Osteoblast (primary cell): ENCODE data around the gene EIF4A2. TPM values are rescaled to one million over a fixed set of nuclear protein-coding genes. Genes with fewer than 3 reads are reported as not detected.

Experiments
- DNase-seq: peaks from one replicate; pipeline ENCODE4 v3.0.0; 2011; ENCODE audit warnings: low spot score, mixed read lengths; ENCODE audit not compliant: insufficient read length; ENCODE audit errors: missing footprints
- H2AFZ ChIP-seq: 2 replicates; pipeline ENCODE4 v1.6.0; 2011; ENCODE audit warnings: mild to moderate bottlenecking, low read length
- H3K27ac ChIP-seq: 2 replicates; pipeline ENCODE4 v1.5.1; 2011; ENCODE audit warnings: mild to moderate bottlenecking, low read depth, low read length, moderate library complexity
- H3K27me3 ChIP-seq: 2 replicates; pipeline ENCODE4 v1.6.0; 2012; ENCODE audit warnings: mild to moderate bottlenecking, control low read depth, inconsistent platforms, low read length, moderate library complexity; ENCODE audit not compliant: insufficient read depth
- H3K36me3 ChIP-seq: 2 replicates; pipeline ENCODE4 v1.5.1; 2011; ENCODE audit warnings: mild to moderate bottlenecking, low read length, control low read depth, moderate library complexity; ENCODE audit not compliant: insufficient read depth
- H3K4me1 ChIP-seq: 2 replicates; pipeline ENCODE4 v1.5.1; 2011; ENCODE audit warnings: mild to moderate bottlenecking, low read length, control low read depth, moderate library complexity; ENCODE audit not compliant: insufficient read depth
- H3K4me2 ChIP-seq: 2 replicates; pipeline ENCODE4 v1.6.0; 2011; ENCODE audit warnings: mild to moderate bottlenecking, low read length; ENCODE audit not compliant: insufficient read depth
- H3K4me3 ChIP-seq: fragments of 200-600 bp; sonication (generic); 3 replicates; pipeline ENCODE4 v1.5.1; 2012; ENCODE audit warnings: mild to moderate bottlenecking, low read length, inconsistent platforms; ENCODE audit not compliant: insufficient read depth
- H3K79me2 ChIP-seq: 2 replicates; pipeline ENCODE4 v1.6.0; 2012; ENCODE audit warnings: mild to moderate bottlenecking, low read length, control low read depth, inconsistent platforms; ENCODE audit not compliant: insufficient read depth
- H3K9me3 ChIP-seq: 2 replicates; pipeline ENCODE4 v1.5.1; 2011; ENCODE audit warnings: low read depth, low read length, control low read depth
- H4K20me1 ChIP-seq: 2 replicates; pipeline ENCODE4 v1.6.0; 2012; ENCODE audit warnings: mild to moderate bottlenecking, low read length, control low read depth; ENCODE audit not compliant: insufficient read depth
- CTCF ChIP-seq: IDR thresholded peaks from 2 replicates; pipeline ENCODE4 v1.5.1; 2011; ENCODE audit warnings: mild to moderate bottlenecking, low read depth, low read length, moderate library complexity; ENCODE audit errors: extremely low read depth
- total RNA-seq: library from RNA; depleted of rRNA; stranded (reverse); fragments of >200 nt; gene quantifications from 2 replicates; pipeline ENCODE4 v1.2.3, GENCODE V29; 2012

Gene EIF4A2
- total RNA-seq, 1 donor: 442 TPM

- peaks cover 5% of the 10 kb centered on the region for H3K4me1 ChIP-seq
- no peaks in the 10 kb centered on the region for H3K36me3 ChIP-seq
- H4K20me1 ChIP-seq: no peaks in the 10 kb centered on the region
- H3K27me3 ChIP-seq: no peaks in the 10 kb centered on the region
- TF ChIP-seq CTCF: no peak
- no peak overlapping the region for H3K4me3 ChIP-seq
- H3K4me2 ChIP-seq: no peak overlapping the region
- H2AFZ ChIP-seq: no peak overlapping the region
- no peaks in the 10 kb centered on the region for H3K79me2 ChIP-seq
- no peaks in the 10 kb centered on the region for H3K9me3 ChIP-seq
- no peak for DNase-seq
- H3K27ac ChIP-seq: no peak overlapping the region
These were observed 33.1 kb upstream of the EIF4A2 start for GRCh38 chr3:186750316-186750715.

- Histone ChIP-seq H3K36me3 (no peaks in the 10 kb centered on the region), H3K4me3 (no peak overlapping the region), H4K20me1 (no peaks in the 10 kb centered on the region), H3K27me3 (no peaks in the 10 kb centered on the region), H3K79me2 (no peaks in the 10 kb centered on the region), H3K27ac (no peak overlapping the region), H2AFZ (no peak overlapping the region), H3K9me3 (no peaks in the 10 kb centered on the region), H3K4me1 (peaks cover 5% of the 10 kb centered on the region), H3K4me2 (no peak overlapping the region)
- no peak for DNase-seq
- no peak for TF ChIP-seq CTCF
These were observed 31.9 kb upstream of the EIF4A2 start for GRCh38 chr3:186751480-186751879.

- no peak for DNase-seq
- Histone ChIP-seq H4K20me1 (no peaks in the 10 kb centered on the region), H3K27ac (no peak overlapping the region), H3K4me2 (no peak overlapping the region), H2AFZ (no peak overlapping the region), H3K4me3 (no peak overlapping the region), H3K4me1 (peaks cover 5% of the 10 kb centered on the region), H3K36me3 (no peaks in the 10 kb centered on the region), H3K79me2 (no peaks in the 10 kb centered on the region), H3K9me3 (no peaks in the 10 kb centered on the region), H3K27me3 (peaks cover 10% of the 10 kb centered on the region)
- TF ChIP-seq CTCF: no peak
These were observed 29.4 kb upstream of the EIF4A2 start for GRCh38 chr3:186754006-186754405.

GRCh38 chr3:186754871-186755270, 28.5 kb upstream of the EIF4A2 start:
- no peak overlapping the region for H3K4me3 ChIP-seq
- peaks cover 10% of the 10 kb centered on the region for H3K27me3 ChIP-seq
- no peaks in the 10 kb centered on the region for H3K36me3 ChIP-seq
- no peak for DNase-seq
- H3K9me3 ChIP-seq: no peaks in the 10 kb centered on the region
- peaks cover 5% of the 10 kb centered on the region for H3K4me1 ChIP-seq
- H2AFZ ChIP-seq: no peak overlapping the region
- no peaks in the 10 kb centered on the region for H4K20me1 ChIP-seq
- H3K79me2 ChIP-seq: no peaks in the 10 kb centered on the region
- TF ChIP-seq CTCF: no peak
- no peak overlapping the region for H3K4me2 ChIP-seq
- H3K27ac ChIP-seq: no peak overlapping the region
